ENCODE results near the gene GTF3C1.

DNA sequence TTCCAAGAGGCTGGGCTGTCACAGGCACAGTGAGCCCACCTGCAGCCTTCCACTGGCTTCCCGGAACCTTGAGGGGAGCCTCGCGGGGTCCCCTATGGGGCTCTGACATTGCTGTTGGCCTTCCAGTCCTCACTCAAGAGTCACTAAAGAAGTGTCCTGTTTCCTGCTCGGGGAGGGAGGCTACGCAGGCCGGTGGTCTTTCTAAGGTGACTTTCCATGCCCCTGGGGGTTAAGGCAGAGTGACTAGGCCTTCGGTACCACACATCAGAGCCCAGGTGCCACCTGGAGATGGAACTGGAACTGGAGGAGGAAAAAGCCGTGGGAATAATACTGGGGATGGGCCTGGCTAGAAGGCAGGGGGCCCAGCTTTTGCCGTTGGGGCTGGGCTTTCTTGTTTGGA lies 75.7 kb downstream of the GTF3C1 start:
- TF ChIP-seq ZNF8 (CRISPR knock-in tag; IDR thresholded peaks at IDR 0.05) (no peak), GLIS3 (CRISPR knock-in tag; IDR thresholded peaks at IDR 0.05) (no peak), RARB (CRISPR knock-in tag; IDR thresholded peaks at IDR 0.05) (no peak), BACH2 (CRISPR knock-in tag; IDR thresholded peaks at IDR 0.05; ENCODE audit: borderline replicate concordance) (no peak), TCF4 (CRISPR knock-in tag; IDR thresholded peaks at IDR 0.05; ENCODE audit: borderline replicate concordance) (no peak)
- TF ChIP-seq, protein P1, sequence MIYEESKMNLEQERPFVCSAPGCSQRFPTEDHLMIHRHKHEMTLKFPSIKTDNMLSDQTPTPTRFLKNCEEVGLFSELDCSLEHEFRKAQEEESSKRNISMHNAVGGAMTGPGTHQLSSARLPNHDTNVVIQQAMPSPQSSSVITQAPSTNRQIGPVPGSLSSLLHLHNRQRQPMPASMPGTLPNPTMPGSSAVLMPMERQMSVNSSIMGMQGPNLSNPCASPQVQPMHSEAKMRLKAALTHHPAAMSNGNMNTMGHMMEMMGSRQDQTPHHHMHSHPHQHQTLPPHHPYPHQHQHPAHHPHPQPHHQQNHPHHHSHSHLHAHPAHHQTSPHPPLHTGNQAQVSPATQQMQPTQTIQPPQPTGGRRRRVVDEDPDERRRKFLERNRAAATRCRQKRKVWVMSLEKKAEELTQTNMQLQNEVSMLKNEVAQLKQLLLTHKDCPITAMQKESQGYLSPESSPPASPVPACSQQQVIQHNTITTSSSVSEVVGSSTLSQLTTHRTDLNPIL (CRISPR knock-in tag; IDR thresholded peaks at IDR 0.05; ENCODE audit: low read depth), result no peak
- TF ChIP-seq, protein P2, sequence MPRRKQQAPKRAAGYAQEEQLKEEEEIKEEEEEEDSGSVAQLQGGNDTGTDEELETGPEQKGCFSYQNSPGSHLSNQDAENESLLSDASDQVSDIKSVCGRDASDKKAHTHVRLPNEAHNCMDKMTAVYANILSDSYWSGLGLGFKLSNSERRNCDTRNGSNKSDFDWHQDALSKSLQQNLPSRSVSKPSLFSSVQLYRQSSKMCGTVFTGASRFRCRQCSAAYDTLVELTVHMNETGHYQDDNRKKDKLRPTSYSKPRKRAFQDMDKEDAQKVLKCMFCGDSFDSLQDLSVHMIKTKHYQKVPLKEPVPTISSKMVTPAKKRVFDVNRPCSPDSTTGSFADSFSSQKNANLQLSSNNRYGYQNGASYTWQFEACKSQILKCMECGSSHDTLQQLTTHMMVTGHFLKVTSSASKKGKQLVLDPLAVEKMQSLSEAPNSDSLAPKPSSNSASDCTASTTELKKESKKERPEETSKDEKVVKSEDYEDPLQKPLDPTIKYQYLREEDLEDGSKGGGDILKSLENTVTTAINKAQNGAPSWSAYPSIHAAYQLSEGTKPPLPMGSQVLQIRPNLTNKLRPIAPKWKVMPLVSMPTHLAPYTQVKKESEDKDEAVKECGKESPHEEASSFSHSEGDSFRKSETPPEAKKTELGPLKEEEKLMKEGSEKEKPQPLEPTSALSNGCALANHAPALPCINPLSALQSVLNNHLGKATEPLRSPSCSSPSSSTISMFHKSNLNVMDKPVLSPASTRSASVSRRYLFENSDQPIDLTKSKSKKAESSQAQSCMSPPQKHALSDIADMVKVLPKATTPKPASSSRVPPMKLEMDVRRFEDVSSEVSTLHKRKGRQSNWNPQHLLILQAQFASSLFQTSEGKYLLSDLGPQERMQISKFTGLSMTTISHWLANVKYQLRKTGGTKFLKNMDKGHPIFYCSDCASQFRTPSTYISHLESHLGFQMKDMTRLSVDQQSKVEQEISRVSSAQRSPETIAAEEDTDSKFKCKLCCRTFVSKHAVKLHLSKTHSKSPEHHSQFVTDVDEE (CRISPR knock-in tag; IDR thresholded peaks at IDR 0.05), result no peak
- TF ChIP-seq, protein P3, sequence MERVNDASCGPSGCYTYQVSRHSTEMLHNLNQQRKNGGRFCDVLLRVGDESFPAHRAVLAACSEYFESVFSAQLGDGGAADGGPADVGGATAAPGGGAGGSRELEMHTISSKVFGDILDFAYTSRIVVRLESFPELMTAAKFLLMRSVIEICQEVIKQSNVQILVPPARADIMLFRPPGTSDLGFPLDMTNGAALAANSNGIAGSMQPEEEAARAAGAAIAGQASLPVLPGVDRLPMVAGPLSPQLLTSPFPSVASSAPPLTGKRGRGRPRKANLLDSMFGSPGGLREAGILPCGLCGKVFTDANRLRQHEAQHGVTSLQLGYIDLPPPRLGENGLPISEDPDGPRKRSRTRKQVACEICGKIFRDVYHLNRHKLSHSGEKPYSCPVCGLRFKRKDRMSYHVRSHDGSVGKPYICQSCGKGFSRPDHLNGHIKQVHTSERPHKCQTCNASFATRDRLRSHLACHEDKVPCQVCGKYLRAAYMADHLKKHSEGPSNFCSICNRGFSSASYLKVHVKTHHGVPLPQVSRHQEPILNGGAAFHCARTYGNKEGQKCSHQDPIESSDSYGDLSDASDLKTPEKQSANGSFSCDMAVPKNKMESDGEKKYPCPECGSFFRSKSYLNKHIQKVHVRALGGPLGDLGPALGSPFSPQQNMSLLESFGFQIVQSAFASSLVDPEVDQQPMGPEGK (CRISPR knock-in tag; IDR thresholded peaks at IDR 0.05; ENCODE audit: borderline replicate concordance), result no peak
